Measurements from ENCODE around the gene BCL2L1.

BCL2L1 gene

GRCh38 chr20:31675828-31676608, 46.6 kb downstream of the BCL2L1 start:
- DNase-seq (ENCODE audit: insufficient read length, low spot score) (no peak), FAIRE-seq (no peak)
- TF ChIP-seq CTCF (IDR thresholded peaks at IDR 0.05; ENCODE audit: insufficient read depth, missing control alignments) = no peak

GRCh38 chr20:31674895-31675827, 47.5 kb downstream of the BCL2L1 start:
- DNase-seq (ENCODE audit: insufficient read length, low spot score) (no peak), FAIRE-seq (no peak)
- TF ChIP-seq CTCF (IDR thresholded peaks at IDR 0.05; ENCODE audit: insufficient read depth, missing control alignments) = no peak

GRCh38 chr20:31673943-31674463, 48.7 kb downstream of the BCL2L1 start:
- FAIRE-seq = no peak
- DNase-seq (ENCODE audit: insufficient read length, low spot score) = no peak
- no peak for TF ChIP-seq CTCF (IDR thresholded peaks at IDR 0.05; ENCODE audit: insufficient read depth, missing control alignments)

- FAIRE-seq = no peak
- DNase-seq (ENCODE audit: insufficient read length, low spot score) = no peak
- TF ChIP-seq CTCF (IDR thresholded peaks at IDR 0.05; ENCODE audit: insufficient read depth, missing control alignments) = no peak
Observed at GRCh38 chr20:31673435-31673834, 49.2 kb downstream of the BCL2L1 start.

GRCh38 chr20:31671324-31671723, 51.3 kb downstream of the BCL2L1 start:
- FAIRE-seq (no peak), DNase-seq (ENCODE audit: insufficient read length, low spot score) (no peak)
- no peak for TF ChIP-seq CTCF (IDR thresholded peaks at IDR 0.05; ENCODE audit: insufficient read depth, missing control alignments)

- FAIRE-seq (no peak), DNase-seq (ENCODE audit: insufficient read length, low spot score) (no peak)
- TF ChIP-seq CTCF (IDR thresholded peaks at IDR 0.05; ENCODE audit: insufficient read depth, missing control alignments) = no peak
Observed at GRCh38 chr20:31670371-31671228, 52.1 kb downstream of the BCL2L1 start.

Data from D721Med (cell line).